HEK293T (cell line): ENCODE data around the gene COMMD1.

Experiments used
- BHLHE40 ChIP-seq: fragments of 450-650 bp; IDR thresholded peaks from 2 replicates; pipeline ENCODE4 v1.6.1; 2016; ENCODE audit warnings: mild to moderate bottlenecking, moderate library complexity, borderline replicate concordance
- CTBP1 ChIP-seq: fragments of 450-650 bp; IDR thresholded peaks from 2 replicates; pipeline ENCODE4 v1.6.1; 2016; ENCODE audit warnings: borderline replicate concordance
- ELF4 ChIP-seq: fragments of 450-650 bp; IDR thresholded peaks from 2 replicates; pipeline ENCODE4 v1.6.1; 2017; ENCODE audit warnings: antibody characterized with exemption
- FOXM1 ChIP-seq: fragments of 450-650 bp; IDR thresholded peaks from 2 replicates; pipeline ENCODE4 v1.6.1; 2017; ENCODE audit warnings: mild to moderate bottlenecking, borderline replicate concordance
- HDGF ChIP-seq: fragments of 450-650 bp; IDR thresholded peaks from 2 replicates; pipeline ENCODE4 v1.6.1; 2017; ENCODE audit warnings: antibody characterized with exemption, borderline replicate concordance
- LEF1 ChIP-seq: fragments of 450-650 bp; IDR thresholded peaks from 2 replicates; pipeline ENCODE4 v1.6.1; 2017; ENCODE audit warnings: mild to moderate bottlenecking, borderline replicate concordance
- NFRKB ChIP-seq: fragments of 450-650 bp; IDR thresholded peaks from 2 replicates; pipeline ENCODE4 v1.6.1; 2016; ENCODE audit warnings: mild to moderate bottlenecking, moderate library complexity
- SP1 ChIP-seq: fragments of 450-650 bp; IDR thresholded peaks from 2 replicates; pipeline ENCODE4 v1.6.1; 2017
- SUZ12 ChIP-seq: fragments of 450-650 bp; IDR thresholded peaks from 2 replicates; pipeline ENCODE4 v1.6.1; 2016; ENCODE audit warnings: mild to moderate bottlenecking
- TARDBP ChIP-seq: fragments of 450-650 bp; IDR thresholded peaks from 2 replicates; pipeline ENCODE4 v1.6.1; 2016
- TF ChIP-seq, protein P1 (sequence below): fragments of 450-650 bp; IDR thresholded peaks from 2 replicates; pipeline ENCODE4 v1.6.1; 2016

DNA sequence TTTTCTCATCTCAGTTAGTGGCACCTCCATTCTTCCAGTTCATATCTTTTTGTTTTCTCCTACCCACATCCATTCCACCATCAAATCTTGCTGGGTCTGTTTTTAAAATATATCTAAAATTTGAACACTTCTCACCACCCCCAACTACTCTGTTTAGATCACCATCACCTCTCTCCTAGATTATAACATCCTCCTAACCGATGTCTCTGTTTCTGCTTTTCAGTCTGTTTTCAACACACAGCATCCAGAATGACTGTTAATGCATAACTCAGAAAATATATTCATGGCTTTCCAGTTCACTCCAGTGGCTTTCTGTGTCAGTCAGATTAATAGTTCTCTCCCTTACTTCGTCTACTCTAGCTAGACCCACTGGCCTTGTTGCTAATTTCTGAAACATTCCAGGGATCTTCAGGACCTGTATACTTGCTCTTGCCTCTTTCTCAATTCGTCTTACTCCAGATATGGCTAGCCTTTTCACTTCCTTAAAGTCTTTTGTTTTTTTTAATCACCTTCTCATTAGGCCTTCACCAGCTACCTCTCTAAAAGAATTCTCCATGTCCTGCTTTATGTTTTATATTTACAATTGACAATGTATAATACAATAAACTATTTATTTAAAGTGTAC is 105.3 kb downstream of the COMMD1 start:
- TF ChIP-seq ELF4 (no peak), TARDBP (no peak), LEF1 (no peak), SUZ12 (no peak), SP1 (no peak), FOXM1 (no peak), CTBP1 (no peak), BHLHE40 (no peak), NFRKB (no peak), HDGF (no peak)
- TF ChIP-seq, protein P1, sequence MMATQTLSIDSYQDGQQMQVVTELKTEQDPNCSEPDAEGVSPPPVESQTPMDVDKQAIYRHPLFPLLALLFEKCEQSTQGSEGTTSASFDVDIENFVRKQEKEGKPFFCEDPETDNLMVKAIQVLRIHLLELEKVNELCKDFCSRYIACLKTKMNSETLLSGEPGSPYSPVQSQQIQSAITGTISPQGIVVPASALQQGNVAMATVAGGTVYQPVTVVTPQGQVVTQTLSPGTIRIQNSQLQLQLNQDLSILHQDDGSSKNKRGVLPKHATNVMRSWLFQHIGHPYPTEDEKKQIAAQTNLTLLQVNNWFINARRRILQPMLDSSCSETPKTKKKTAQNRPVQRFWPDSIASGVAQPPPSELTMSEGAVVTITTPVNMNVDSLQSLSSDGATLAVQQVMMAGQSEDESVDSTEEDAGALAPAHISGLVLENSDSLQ = no peak
